Effector memory CD4-positive, alpha-beta T cell (primary cell): ENCODE measurements around the gene DOCK4.

Experiments used
- DNase-seq, 3 donors: peaks; one replicate each; pipeline ENCODE4 v3.0.0-alpha.2; 2020
- H3K27ac ChIP-seq: 2 replicates; pipeline ENCODE4 v1.7.0; 2013; ENCODE audit warnings: mild to moderate bottlenecking, low read length, moderate library complexity; ENCODE audit not compliant: insufficient read depth, poor library complexity, severe bottlenecking
- H3K27me3 ChIP-seq: replicated peaks from 2 replicates; pipeline ENCODE4 v1.7.0; 2013; ENCODE audit warnings: mild to moderate bottlenecking, low read length; ENCODE audit not compliant: insufficient read depth, control insufficient read depth, poor library complexity, severe bottlenecking
- H3K36me3 ChIP-seq: 2 replicates; pipeline ENCODE4 v1.7.0; 2013; ENCODE audit warnings: mild to moderate bottlenecking, low read length, moderate library complexity; ENCODE audit not compliant: control insufficient read depth, insufficient read depth
- H3K4me1 ChIP-seq: 2 replicates; pipeline ENCODE4 v1.7.0; 2013; ENCODE audit warnings: low read length, mild to moderate bottlenecking; ENCODE audit not compliant: control insufficient read depth, insufficient read depth, poor library complexity, severe bottlenecking
- H3K4me3 ChIP-seq: 2 replicates; pipeline ENCODE4 v1.7.0; 2013; ENCODE audit warnings: low read length, low read depth, mild to moderate bottlenecking; ENCODE audit not compliant: insufficient read depth, poor library complexity, severe bottlenecking
- H3K9me3 ChIP-seq: 2 replicates; pipeline ENCODE4 v1.7.0; 2013; ENCODE audit warnings: mild to moderate bottlenecking, low read length, moderate library complexity; ENCODE audit not compliant: control insufficient read depth

Gene DOCK4

GRCh38 chr7:112065758-112066157 is 140.4 kb downstream of the DOCK4 start:
- no peaks in the 10 kb centered on the region for H3K9me3 ChIP-seq
- no peak for DNase-seq
- no peaks in the 10 kb centered on the region for H3K4me1 ChIP-seq
- no peaks in the 10 kb centered on the region for H3K27me3 ChIP-seq
- no peaks in the 10 kb centered on the region for H3K36me3 ChIP-seq
- H3K27ac ChIP-seq = no peak overlapping the region
- no peak overlapping the region for H3K4me3 ChIP-seq

GRCh38 chr7:112064627-112065385 is 141.4 kb downstream of the DOCK4 start:
- no peaks in the 10 kb centered on the region for H3K27me3 ChIP-seq
- no peaks in the 10 kb centered on the region for H3K4me1 ChIP-seq
- no peak overlapping the region for H3K27ac ChIP-seq
- no peaks in the 10 kb centered on the region for H3K9me3 ChIP-seq
- no peaks in the 10 kb centered on the region for H3K36me3 ChIP-seq
- DNase-seq = no peak
- no peak overlapping the region for H3K4me3 ChIP-seq

GRCh38 chr7:112063974-112064373 is 142.2 kb downstream of the DOCK4 start:
- Histone ChIP-seq H3K4me3 (no peak overlapping the region), H3K4me1 (no peaks in the 10 kb centered on the region), H3K9me3 (no peaks in the 10 kb centered on the region), H3K27ac (no peak overlapping the region), H3K36me3 (no peaks in the 10 kb centered on the region), H3K27me3 (no peaks in the 10 kb centered on the region)
- DNase-seq = no peak

- no peak for DNase-seq
- Histone ChIP-seq H3K36me3 (no peaks in the 10 kb centered on the region), H3K4me1 (no peaks in the 10 kb centered on the region), H3K27me3 (no peaks in the 10 kb centered on the region), H3K27ac (no peak overlapping the region), H3K9me3 (no peaks in the 10 kb centered on the region), H3K4me3 (no peak overlapping the region)
Measured at GRCh38 chr7:112061051-112061450, 145.1 kb downstream of the DOCK4 start.

- H3K36me3 ChIP-seq = no peaks in the 10 kb centered on the region
- H3K4me3 ChIP-seq = no peak overlapping the region
- H3K9me3 ChIP-seq = no peaks in the 10 kb centered on the region
- no peaks in the 10 kb centered on the region for H3K4me1 ChIP-seq
- no peaks in the 10 kb centered on the region for H3K27me3 ChIP-seq
- H3K27ac ChIP-seq = no peak overlapping the region
- DNase-seq = no peak
Measured at GRCh38 chr7:112060625-112061024, 145.6 kb downstream of the DOCK4 start.

- Histone ChIP-seq H3K4me3 (no peak overlapping the region), H3K27ac (no peak overlapping the region), H3K9me3 (no peaks in the 10 kb centered on the region), H3K4me1 (no peaks in the 10 kb centered on the region), H3K36me3 (no peaks in the 10 kb centered on the region), H3K27me3 (no peaks in the 10 kb centered on the region)
- no peak for DNase-seq
Measured at GRCh38 chr7:112059675-112060074, 146.5 kb downstream of the DOCK4 start.

- no peaks in the 10 kb centered on the region for H3K4me1 ChIP-seq
- no peak for DNase-seq
- H3K27ac ChIP-seq = no peak overlapping the region
- H3K9me3 ChIP-seq = no peaks in the 10 kb centered on the region
- H3K4me3 ChIP-seq = no peak overlapping the region
- no peaks in the 10 kb centered on the region for H3K27me3 ChIP-seq
- H3K36me3 ChIP-seq = no peaks in the 10 kb centered on the region
Measured at GRCh38 chr7:112058686-112059085, 147.5 kb downstream of the DOCK4 start.

GRCh38 chr7:112056409-112056808 is 149.8 kb downstream of the DOCK4 start:
- DNase-seq = no peak
- Histone ChIP-seq H3K4me3 (no peak overlapping the region), H3K27me3 (no peaks in the 10 kb centered on the region), H3K9me3 (no peaks in the 10 kb centered on the region), H3K4me1 (no peaks in the 10 kb centered on the region), H3K36me3 (no peaks in the 10 kb centered on the region), H3K27ac (no peak overlapping the region)

GRCh38 chr7:112053737-112054069 is 152.5 kb downstream of the DOCK4 start:
- H3K4me3 ChIP-seq = no peak overlapping the region
- no peaks in the 10 kb centered on the region for H3K27me3 ChIP-seq
- H3K9me3 ChIP-seq = no peaks in the 10 kb centered on the region
- no peak for DNase-seq
- no peak overlapping the region for H3K27ac ChIP-seq
- no peaks in the 10 kb centered on the region for H3K4me1 ChIP-seq
- no peaks in the 10 kb centered on the region for H3K36me3 ChIP-seq

GRCh38 chr7:112052993-112053736 is 153.0 kb downstream of the DOCK4 start:
- no peaks in the 10 kb centered on the region for H3K4me1 ChIP-seq
- no peak overlapping the region for H3K27ac ChIP-seq
- H3K4me3 ChIP-seq = no peak overlapping the region
- H3K36me3 ChIP-seq = no peaks in the 10 kb centered on the region
- H3K27me3 ChIP-seq = no peaks in the 10 kb centered on the region
- no peak for DNase-seq
- H3K9me3 ChIP-seq = no peaks in the 10 kb centered on the region
